HUDEP-2 (cell line): ENCODE data around the gene HMCN2.
"Not testable (repeated sequence)": the region's sequence is repeated elsewhere in the genome, so short reads cannot be mapped to it uniquely, and the experiment has no call there.

Experiments used
- DNase-seq, 76 experiments: peaks; one replicate each; lab custom pipeline; 2025; ENCODE audit not compliant: unreplicated experiment in 76 of 76; lab: John Stamatoyannopoulos, UW

Gene HMCN2

GRCh38 chr9:130327070-130327780 is 61.7 kb downstream of the HMCN2 start:
- DNase-seq = peak in 4 of 76 experiments; percentile 7 to 35 (median 14)

- no peak for DNase-seq
Observed at GRCh38 chr9:130327781-130328348, 62.3 kb downstream of the HMCN2 start.

- DNase-seq = no peak
Observed at GRCh38 chr9:130328349-130328801, 62.8 kb downstream of the HMCN2 start.

- no peak for DNase-seq
Observed at GRCh38 chr9:130329061-130329460, 63.5 kb downstream of the HMCN2 start.

- no peak for DNase-seq
Observed at GRCh38 chr9:130330202-130330862, 64.8 kb downstream of the HMCN2 start.

GRCh38 chr9:130331061-130331460 is 65.5 kb downstream of the HMCN2 start:
- no peak for DNase-seq

GRCh38 chr9:130331573-130331972 is 66.0 kb downstream of the HMCN2 start:
- no peak for DNase-seq

- DNase-seq = no peak
Observed at GRCh38 chr9:130332384-130332926, 66.9 kb downstream of the HMCN2 start.

GRCh38 chr9:130333041-130333711 is 67.6 kb downstream of the HMCN2 start:
- DNase-seq = no peak

- DNase-seq = no peak
Observed at GRCh38 chr9:130333712-130334062, 68.1 kb downstream of the HMCN2 start.

- no peak for DNase-seq
Observed at GRCh38 chr9:130334915-130335314, 69.4 kb downstream of the HMCN2 start.

- no peak for DNase-seq
Observed at GRCh38 chr9:130336027-130336610, 70.6 kb downstream of the HMCN2 start.

- DNase-seq = no peak
Observed at GRCh38 chr9:130336885-130337284, 71.3 kb downstream of the HMCN2 start.

GRCh38 chr9:130337318-130337717 is 71.8 kb downstream of the HMCN2 start:
- no peak for DNase-seq

GRCh38 chr9:130337784-130338380 is 72.3 kb downstream of the HMCN2 start:
- DNase-seq = no peak

- DNase-seq = not testable (repeated sequence)
Observed at GRCh38 chr9:130338891-130339290, 73.3 kb downstream of the HMCN2 start.

- DNase-seq = no peak
Observed at GRCh38 chr9:130339306-130339705, 73.7 kb downstream of the HMCN2 start.

- DNase-seq = no peak
Observed at GRCh38 chr9:130340011-130340410, 74.5 kb downstream of the HMCN2 start.

GRCh38 chr9:130340557-130340956 is 75.0 kb downstream of the HMCN2 start:
- not testable (repeated sequence) for DNase-seq

- no peak for DNase-seq
Observed at GRCh38 chr9:130341128-130341527, 75.6 kb downstream of the HMCN2 start.
